HepG2 (cell line): ENCODE data around the gene TUBA4A. TPM values are rescaled to one million over a fixed set of nuclear protein-coding genes. Genes with fewer than 3 reads are reported as not detected.

ENCODE experiments used
- ASH2L ChIP-seq: fragments of 300-600, 200-600 bp; sonication (generic); IDR thresholded peaks from 2 replicates; pipeline ENCODE4 v1.7.0; 2017; ENCODE audit warnings: low read depth, mild to moderate bottlenecking, moderate library complexity, mixed read lengths, low read length; ENCODE audit not compliant: insufficient read length
- ATM ChIP-seq: fragments of 450-650 bp; IDR thresholded peaks from 2 replicates; pipeline ENCODE4 v1.7.1; 2017; ENCODE audit warnings: mild to moderate bottlenecking, borderline replicate concordance
- BORCS8-MEF2B ChIP-seq: sonication (generic); formaldehyde crosslinking; IDR thresholded peaks from 2 replicates; pipeline ENCODE4 v1.8.0; 2022; ENCODE audit warnings: mild to moderate bottlenecking, missing genetic modification reagents
- ISX ChIP-seq: sonication (generic); formaldehyde crosslinking; conservative IDR thresholded peaks from 2 replicates; pipeline ENCODE4 v1.5.0; 2020; ENCODE audit warnings: missing genetic modification reagents
- MAZ ChIP-seq, 2 experiments: sonication (generic) in 1 of 2; formaldehyde crosslinking in 1 of 2; IDR thresholded peaks; 2 replicates each; pipeline versions ENCODE4 v1.5.0 to v1.6.1; 2012 to 2020; ENCODE audit warnings: low read depth in 2 of 2, mild to moderate bottlenecking in 2 of 2, borderline replicate concordance in 1 of 2, improper control_type of control experiment in 1 of 2, low read length in 1 of 2, missing genetic modification reagents in 1 of 2, moderate library complexity in 1 of 2
- RAD51 ChIP-seq: fragments of 450-650 bp; IDR thresholded peaks from 2 replicates; pipeline ENCODE4 v1.6.1; 2016; ENCODE audit warnings: borderline replicate concordance
- SNAI1 ChIP-seq: sonication (generic); formaldehyde crosslinking; IDR thresholded peaks from 2 replicates; pipeline ENCODE4 v1.5.0; 2020; ENCODE audit warnings: mild to moderate bottlenecking, missing genetic modification reagents, borderline replicate concordance
- SNRNP70 ChIP-seq: fragments of 200-400 bp; formaldehyde crosslinking; IDR thresholded peaks from 2 replicates; pipeline ENCODE4 v1.6.1; 2017; ENCODE audit warnings: mild to moderate bottlenecking, low read depth, low read length, moderate library complexity
- SRY ChIP-seq: sonication (generic); formaldehyde crosslinking; IDR thresholded peaks from 2 replicates; pipeline ENCODE4 v1.8.0; 2022; ENCODE audit warnings: mild to moderate bottlenecking, missing genetic modification reagents
- TOE1 ChIP-seq: sonication (generic); formaldehyde crosslinking; IDR thresholded peaks from 2 replicates; pipeline ENCODE4 v1.4.0; 2020; ENCODE audit warnings: mild to moderate bottlenecking, missing genetic modification reagents
- ZHX2 ChIP-seq, 2 experiments: sonication (generic) in 1 of 2; formaldehyde crosslinking in 1 of 2; IDR thresholded peaks; 2 replicates each; pipeline versions ENCODE4 v1.6.1 to v1.9.0; 2014 to 2022; ENCODE audit warnings: antibody characterized with exemption in 1 of 2, borderline replicate concordance in 1 of 2, inconsistent platforms in 1 of 2, low read depth in 1 of 2, missing genetic modification reagents in 1 of 2
- ZNF570 ChIP-seq: sonication (generic); formaldehyde crosslinking; IDR thresholded peaks from 2 replicates; pipeline ENCODE4 v1.4.0; 2020; ENCODE audit warnings: mild to moderate bottlenecking, missing genetic modification reagents, borderline replicate concordance
- polyA plus RNA-seq, 8 experiments: library from polyadenylated mRNA; depleted of rRNA in 3 of 8; stranded (reverse) in 7 of 8; unstranded in 1 of 8; fragments of >200 nt; fragmentation: Illumina TruSeq in 4 of 8; extraction: Trizol in 4 of 8; gene quantifications; 2 replicates each; pipeline versions ENCODE4 v1.2.1 to v1.2.3, GENCODE V29; 2011 to 2016; ENCODE audit warnings: low read depth in 4 of 8, missing spikeins in 1 of 8, mixed read lengths in 1 of 8; ENCODE audit not compliant: insufficient read depth in 1 of 8
- total RNA-seq, 5 experiments: library from RNA; depleted of rRNA; stranded (reverse); fragments of >200 nt; fragmentation: Illumina TruSeq; extraction: Trizol; gene quantifications; 2 replicates each; pipeline ENCODE4 v1.2.3, GENCODE V29; 2016; ENCODE audit warnings: low read depth in 1 of 5
- TF ChIP-seq, protein P1 (sequence below): sonication (generic); formaldehyde crosslinking; IDR thresholded peaks from 2 replicates; pipeline ENCODE4 v1.4.0; 2020; ENCODE audit warnings: mild to moderate bottlenecking, missing genetic modification reagents
- TF ChIP-seq, protein P2 (sequence below): sonication (generic); formaldehyde crosslinking; IDR thresholded peaks from 2 replicates; pipeline ENCODE4 v1.8.1; 2023; ENCODE audit warnings: mild to moderate bottlenecking, missing genetic modification reagents
- TF ChIP-seq, protein P3 (sequence below): sonication (generic); formaldehyde crosslinking; IDR thresholded peaks from 2 replicates; pipeline ENCODE4 v1.8.1; 2023; ENCODE audit warnings: mild to moderate bottlenecking, inconsistent platforms, moderate library complexity, missing genetic modification reagents, borderline replicate concordance
- TF ChIP-seq, protein P4 (sequence below): sonication (generic); formaldehyde crosslinking; IDR thresholded peaks from 2 replicates; pipeline ENCODE4 v1.9.0; 2022; ENCODE audit warnings: missing genetic modification reagents, mild to moderate bottlenecking, borderline replicate concordance

Gene TUBA4A
- total and polyA plus RNA-seq, 2 of the 13 experiments (the other 11 are each of a cell fraction or from before 2014, with no cell fraction given) = 1.3 to 12.7 TPM

DNA sequence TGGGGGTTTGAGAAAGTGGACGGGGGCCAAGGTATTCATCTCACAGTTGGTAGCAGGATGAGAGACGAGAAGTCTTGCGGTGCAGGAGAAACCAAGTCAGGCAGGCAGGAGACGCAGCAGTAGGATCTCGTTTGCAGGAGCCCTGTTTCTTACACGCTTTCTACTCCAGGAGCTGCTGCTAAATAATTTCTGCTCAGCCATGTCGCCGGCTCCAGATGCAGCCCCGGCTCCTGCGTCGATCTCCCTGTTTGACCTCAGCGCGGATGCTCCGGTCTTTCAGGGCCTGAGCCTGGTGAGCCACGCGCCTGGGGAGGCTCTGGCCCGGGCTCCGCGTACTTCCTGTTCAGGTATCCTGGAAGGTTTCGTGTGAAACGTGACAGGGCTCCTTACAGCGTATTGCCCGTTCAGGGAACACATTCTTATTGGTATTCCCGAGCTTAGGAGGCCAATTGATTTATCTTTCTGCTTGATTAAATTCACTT is 23.6 kb downstream of the TUBA4A start (continued):
- TF ChIP-seq, protein P1, sequence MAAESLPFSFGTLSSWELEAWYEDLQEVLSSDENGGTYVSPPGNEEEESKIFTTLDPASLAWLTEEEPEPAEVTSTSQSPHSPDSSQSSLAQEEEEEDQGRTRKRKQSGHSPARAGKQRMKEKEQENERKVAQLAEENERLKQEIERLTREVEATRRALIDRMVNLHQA = 0 out of 2 replicates have a peak, but pooled peaks have one; percentile 67
- TF ChIP-seq ATM = no peak
- TF ChIP-seq SRY = no peak
- TF ChIP-seq SNRNP70 = no peak
- no peak for TF ChIP-seq SNAI1 (CRISPR knock-in tag)
- TF ChIP-seq MAZ (IDR thresholded peaks at IDR 0.05; ENCODE audit: borderline replicate concordance, low read depth, low read length) = no peak
- no peak for TF ChIP-seq MAZ (CRISPR knock-in tag; IDR thresholded peaks at IDR 0.05; ENCODE audit: low read depth)
- TF ChIP-seq, protein P2, sequence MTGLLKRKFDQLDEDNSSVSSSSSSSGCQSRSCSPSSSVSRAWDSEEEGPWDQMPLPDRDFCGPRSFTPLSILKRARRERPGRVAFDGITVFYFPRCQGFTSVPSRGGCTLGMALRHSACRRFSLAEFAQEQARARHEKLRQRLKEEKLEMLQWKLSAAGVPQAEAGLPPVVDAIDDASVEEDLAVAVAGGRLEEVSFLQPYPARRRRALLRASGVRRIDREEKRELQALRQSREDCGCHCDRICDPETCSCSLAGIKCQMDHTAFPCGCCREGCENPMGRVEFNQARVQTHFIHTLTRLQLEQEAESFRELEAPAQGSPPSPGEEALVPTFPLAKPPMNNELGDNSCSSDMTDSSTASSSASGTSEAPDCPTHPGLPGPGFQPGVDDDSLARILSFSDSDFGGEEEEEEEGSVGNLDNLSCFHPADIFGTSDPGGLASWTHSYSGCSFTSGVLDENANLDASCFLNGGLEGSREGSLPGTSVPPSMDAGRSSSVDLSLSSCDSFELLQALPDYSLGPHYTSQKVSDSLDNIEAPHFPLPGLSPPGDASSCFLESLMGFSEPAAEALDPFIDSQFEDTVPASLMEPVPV (CRISPR knock-in tag) = peak; percentile 39; the same call in 1 of the 2 replicates
- no peak for TF ChIP-seq ZHX2 (IDR thresholded peaks at IDR 0.05; ENCODE audit: low read depth)
- TF ChIP-seq ZHX2 (CRISPR knock-in tag; IDR thresholded peaks at IDR 0.05; ENCODE audit: borderline replicate concordance) = no peak
- TF ChIP-seq, protein P3, sequence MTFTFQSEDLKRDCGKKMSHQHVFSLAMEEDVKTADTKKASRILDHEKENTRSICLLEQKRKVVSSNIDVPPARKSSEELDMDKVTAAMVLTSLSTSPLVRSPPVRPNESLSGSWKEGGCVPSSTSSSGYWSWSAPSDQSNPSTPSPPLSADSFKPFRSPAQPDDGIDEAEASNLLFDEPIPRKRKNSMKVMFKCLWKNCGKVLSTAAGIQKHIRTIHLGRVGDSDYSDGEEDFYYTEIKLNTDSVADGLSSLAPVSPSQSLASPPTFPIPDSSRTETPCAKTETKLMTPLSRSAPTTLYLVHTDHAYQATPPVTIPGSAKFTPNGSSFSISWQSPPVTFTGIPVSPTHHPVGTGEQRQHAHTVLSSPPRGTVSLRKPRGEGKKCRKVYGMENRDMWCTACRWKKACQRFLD = no peak; the same call in 1 of the 2 replicates
- TF ChIP-seq ISX (CRISPR knock-in tag) = 0 out of 2 replicates have a peak, but pooled peaks have one; percentile 80
- no peak for TF ChIP-seq ASH2L
- TF ChIP-seq ZNF570 (CRISPR knock-in tag) = no peak
- no peak; the same call in 1 of the 2 replicates for TF ChIP-seq TOE1
- TF ChIP-seq BORCS8-MEF2B (CRISPR knock-in tag) = no peak
- TF ChIP-seq RAD51 = no peak
- TF ChIP-seq, protein P4, sequence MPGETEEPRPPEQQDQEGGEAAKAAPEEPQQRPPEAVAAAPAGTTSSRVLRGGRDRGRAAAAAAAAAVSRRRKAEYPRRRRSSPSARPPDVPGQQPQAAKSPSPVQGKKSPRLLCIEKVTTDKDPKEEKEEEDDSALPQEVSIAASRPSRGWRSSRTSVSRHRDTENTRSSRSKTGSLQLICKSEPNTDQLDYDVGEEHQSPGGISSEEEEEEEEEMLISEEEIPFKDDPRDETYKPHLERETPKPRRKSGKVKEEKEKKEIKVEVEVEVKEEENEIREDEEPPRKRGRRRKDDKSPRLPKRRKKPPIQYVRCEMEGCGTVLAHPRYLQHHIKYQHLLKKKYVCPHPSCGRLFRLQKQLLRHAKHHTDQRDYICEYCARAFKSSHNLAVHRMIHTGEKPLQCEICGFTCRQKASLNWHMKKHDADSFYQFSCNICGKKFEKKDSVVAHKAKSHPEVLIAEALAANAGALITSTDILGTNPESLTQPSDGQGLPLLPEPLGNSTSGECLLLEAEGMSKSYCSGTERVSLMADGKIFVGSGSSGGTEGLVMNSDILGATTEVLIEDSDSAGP (CRISPR knock-in tag) = no peak; the same call in 1 of the 2 replicates
